Esophagus squamous epithelium (tissue), 5 donors: Measurements from ENCODE around the gene WEE1. TPM values are rescaled to one million over a fixed set of nuclear protein-coding genes. Genes with fewer than 3 reads are reported as not detected.
"Not testable (repeated sequence)": the region's sequence is repeated elsewhere in the genome, so short reads cannot be mapped to it uniquely, and the experiment has no call there.

Source experiments
- DNase-seq: peaks from one replicate; lab custom pipeline; 2025; lab: John Stamatoyannopoulos, UW
- H3K27ac ChIP-seq, 4 donors: fragments of 200-600 bp; sonication (generic); one replicate each; pipeline ENCODE4 v1.5.1; 2016 to 2019; ENCODE audit warnings: mild to moderate bottlenecking in 1 of 4
- H3K27me3 ChIP-seq, 4 donors: fragments of 200-600 bp; sonication (generic); 1 replicate in 3 of 4; 2 replicates in 1 of 4; pipeline versions ENCODE4 v1.5.1 to v1.6.0; 2017 to 2021; ENCODE audit warnings: antibody characterized with exemption in 1 of 4
- H3K36me3 ChIP-seq, 3 donors: fragments of 200-600 bp; sonication (generic); one replicate each; pipeline ENCODE4 v1.5.1; 2016 to 2019
- H3K4me1 ChIP-seq, 3 donors: fragments of 200-600 bp; sonication (generic); one replicate each; pipeline ENCODE4 v1.5.1; 2017 to 2019
- H3K4me3 ChIP-seq, 4 donors: fragments of 200-600 bp; sonication (generic); 1 replicate in 3 of 4; 2 replicates in 1 of 4; pipeline ENCODE4 v1.5.1; 2016 to 2019; ENCODE audit warnings: mild to moderate bottlenecking in 2 of 4, moderate library complexity in 1 of 4
- H3K9me3 ChIP-seq, 3 donors: fragments of 200-600 bp; sonication (generic); one replicate each; pipeline ENCODE4 v1.5.1; 2016 to 2019
- CTCF ChIP-seq, 6 experiments: fragments of 450-650 bp in 4 of 6; fragments of 200-600 bp in 2 of 6; sonication (generic) in 2 of 6; IDR thresholded peaks; one replicate each; pipeline ENCODE4 v1.5.1; 2016 to 2019; ENCODE audit warnings: antibody characterized with exemption in 6 of 6, mild to moderate bottlenecking in 4 of 6, moderate library complexity in 4 of 6
- POLR2A ChIP-seq, 4 donors: fragments of 450-650 bp; IDR thresholded peaks; one replicate each; pipeline ENCODE4 v1.6.1; 2017; ENCODE audit warnings: antibody characterized with exemption in 4 of 4, mild to moderate bottlenecking in 4 of 4, moderate library complexity in 3 of 4
- WGBS, 2 donors: methylation state at CpG; one replicate each; pipeline ENCODE4 v1.1.5; 2018; 5-methylcytosine and 5-hydroxymethylcytosine counted together
- intact Hi-C: fragments of 100-400 bp; cut with DNase I; formaldehyde crosslinking; loops from one replicate; pipeline ENCODE4 v1.15.0; 2022
- total RNA-seq, 4 donors: library from RNA; depleted of rRNA; stranded (reverse); fragments of >200 nt; gene quantifications; one replicate each; pipeline ENCODE4 v1.1.0, GENCODE V29; 2016
- donor health status: DM: yes; HTN: yes; CAD: no.

The WEE1 gene
- total RNA-seq, 4 donors from 2014 or later = 20.1 to 38.7 (median 36.5) TPM

- WGBS, 2 donors = 59 to 64% methylated on average over 4 of the region's 4 CpGs
- intact Hi-C loops = no loop called here
- TF ChIP-seq CTCF (IDR thresholded peaks at IDR 0.05) (no peak), POLR2A (IDR thresholded peaks at IDR 0.05) (no peak)
- Histone ChIP-seq H3K4me1 (peaks cover 7 to 21% (median 8%) of the 10 kb centered on the region in 3 donors), H3K4me3 (no peak overlapping the region), H3K36me3 (no peaks in the 10 kb centered on the region), H3K27me3 (no peaks in the 10 kb centered on the region), H3K27ac (peak overlapping the region in 3 of 4 donors; percentile 61 to 76 (median 71)), H3K9me3 (no peaks in the 10 kb centered on the region)
- no peak for DNase-seq
These were observed 27.2 kb downstream of the WEE1 start for GRCh38 chr11:9600644-9601036.

- H3K4me1 ChIP-seq = peaks cover 7 to 21% (median 8%) of the 10 kb centered on the region in 3 donors
- TF ChIP-seq CTCF (IDR thresholded peaks at IDR 0.05) (no peak), POLR2A (IDR thresholded peaks at IDR 0.05) (no peak)
- WGBS, 2 donors = 40 to 54% methylated on average over 5 to 6 of the region's 7 CpGs
- no peaks in the 10 kb centered on the region for H3K27me3 ChIP-seq
- H3K9me3 ChIP-seq = no peaks in the 10 kb centered on the region
- H3K4me3 ChIP-seq = peak overlapping the region in 1 of 4 donors; percentile 10
- intact Hi-C loops = no loop called here
- peak overlapping the region; percentile 43 to 76 (median 66) for H3K27ac ChIP-seq
- H3K36me3 ChIP-seq = no peaks in the 10 kb centered on the region
- no peak for DNase-seq
These were observed 27.8 kb downstream of the WEE1 start for GRCh38 chr11:9601037-9601875.

- no peak overlapping the region for H3K4me3 ChIP-seq
- no peak for DNase-seq
- H3K27me3 ChIP-seq = no peaks in the 10 kb centered on the region
- no peak overlapping the region for H3K27ac ChIP-seq
- no peaks in the 10 kb centered on the region for H3K9me3 ChIP-seq
- TF ChIP-seq CTCF (IDR thresholded peaks at IDR 0.05) (no peak), POLR2A (IDR thresholded peaks at IDR 0.05) (no peak)
- 63 to 70% methylated on average over 5 of the region's 5 CpGs for WGBS, 2 donors
- no peaks in the 10 kb centered on the region for H3K36me3 ChIP-seq
- intact Hi-C loops = no loop called here
- H3K4me1 ChIP-seq = peaks cover 7 to 21% (median 8%) of the 10 kb centered on the region in 3 donors
These were observed 28.4 kb downstream of the WEE1 start for GRCh38 chr11:9601876-9602199.

- H3K4me1 ChIP-seq = peaks cover 7 to 21% (median 8%) of the 10 kb centered on the region in 3 donors
- H3K27ac ChIP-seq, H3K36me3 ChIP-seq, H3K27me3 ChIP-seq, H3K4me3 ChIP-seq, H3K9me3 ChIP-seq, DNase-seq, intact Hi-C loops: not testable (repeated sequence)
- WGBS, 2 donors = 94 to 96% methylated on average over 14 of the region's 14 CpGs
These were observed 29.7 kb downstream of the WEE1 start for GRCh38 chr11:9603214-9603613.

- Histone ChIP-seq H3K9me3 (no peaks in the 10 kb centered on the region), H3K36me3 (no peaks in the 10 kb centered on the region), H3K27ac (no peak overlapping the region), H3K4me3 (no peak overlapping the region), H3K4me1 (peaks cover 7 to 21% (median 8%) of the 10 kb centered on the region in 3 donors), H3K27me3 (no peaks in the 10 kb centered on the region)
- 78 to 93% methylated on average over 6 of the region's 6 CpGs for WGBS, 2 donors
- TF ChIP-seq CTCF (IDR thresholded peaks at IDR 0.05) (no peak), POLR2A (IDR thresholded peaks at IDR 0.05) (no peak)
- DNase-seq = no peak
- intact Hi-C loops = no loop called here
These were observed 30.7 kb downstream of the WEE1 start for GRCh38 chr11:9604134-9604533.
